ENCODE results near the gene TRIM66. TPM values are rescaled to one million over a fixed set of nuclear protein-coding genes. Genes with fewer than 3 reads are reported as not detected.
"Not testable (repeated sequence)": the region's sequence is repeated elsewhere in the genome, so short reads cannot be mapped to it uniquely, and the experiment has no call there.

TRIM66 gene
- total RNA-seq, 1 donor from 2014 or later: 7.3 TPM

DNA sequence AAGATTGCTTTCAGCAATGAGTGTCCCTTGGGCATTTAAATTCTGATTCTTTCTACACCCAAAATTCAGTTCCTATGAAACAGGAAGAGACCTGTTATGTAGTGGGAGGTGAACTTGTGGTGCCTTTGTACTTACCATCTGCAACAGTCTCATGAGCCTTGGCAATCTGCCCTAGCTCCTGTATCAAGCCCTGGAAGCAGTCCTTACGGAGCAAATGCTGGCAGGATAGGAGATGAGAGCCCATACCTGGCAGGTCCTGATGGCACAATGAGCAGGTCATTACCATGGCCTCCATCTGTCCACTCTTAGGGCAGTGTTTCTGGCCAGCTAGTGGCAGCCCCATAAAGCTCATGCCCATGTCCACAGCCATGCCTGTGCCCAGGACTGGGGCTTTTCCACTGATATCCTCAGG is 10.8 kb downstream of the TRIM66 start:
- no peaks in the 10 kb centered on the region for H3K36me3 ChIP-seq (ENCODE audit: insufficient read depth, low read length)
- DNase-seq (ENCODE audit: low read depth) (peak; percentile 85), FAIRE-seq (no peak)
- TF ChIP-seq, protein P1, sequence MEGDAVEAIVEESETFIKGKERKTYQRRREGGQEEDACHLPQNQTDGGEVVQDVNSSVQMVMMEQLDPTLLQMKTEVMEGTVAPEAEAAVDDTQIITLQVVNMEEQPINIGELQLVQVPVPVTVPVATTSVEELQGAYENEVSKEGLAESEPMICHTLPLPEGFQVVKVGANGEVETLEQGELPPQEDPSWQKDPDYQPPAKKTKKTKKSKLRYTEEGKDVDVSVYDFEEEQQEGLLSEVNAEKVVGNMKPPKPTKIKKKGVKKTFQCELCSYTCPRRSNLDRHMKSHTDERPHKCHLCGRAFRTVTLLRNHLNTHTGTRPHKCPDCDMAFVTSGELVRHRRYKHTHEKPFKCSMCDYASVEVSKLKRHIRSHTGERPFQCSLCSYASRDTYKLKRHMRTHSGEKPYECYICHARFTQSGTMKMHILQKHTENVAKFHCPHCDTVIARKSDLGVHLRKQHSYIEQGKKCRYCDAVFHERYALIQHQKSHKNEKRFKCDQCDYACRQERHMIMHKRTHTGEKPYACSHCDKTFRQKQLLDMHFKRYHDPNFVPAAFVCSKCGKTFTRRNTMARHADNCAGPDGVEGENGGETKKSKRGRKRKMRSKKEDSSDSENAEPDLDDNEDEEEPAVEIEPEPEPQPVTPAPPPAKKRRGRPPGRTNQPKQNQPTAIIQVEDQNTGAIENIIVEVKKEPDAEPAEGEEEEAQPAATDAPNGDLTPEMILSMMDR (IDR thresholded peaks at IDR 0.05; ENCODE audit: insufficient read depth, low read depth, low read length): no peak
- no peak for TF ChIP-seq EZH2 (IDR thresholded peaks at IDR 0.05; ENCODE audit: insufficient read depth, low read length)
- Mint-ChIP-seq H3K36me3 (ENCODE audit: low read depth, unreplicated experiment) (peaks cover 3% of the 10 kb centered on the region), H3K4me3 (ENCODE audit: unreplicated experiment) (no peak overlapping the region), H3K4me1 (ENCODE audit: low read depth, unreplicated experiment) (peaks cover 16% of the 10 kb centered on the region), H3K27ac (ENCODE audit: unreplicated experiment) (peak overlapping the region; percentile 97), H3K9me3 (ENCODE audit: unreplicated experiment) (no peaks in the 10 kb centered on the region), H3K27me3 (ENCODE audit: low read depth, unreplicated experiment) (no peaks in the 10 kb centered on the region)
- peak overlapping the region; percentile 73 for H3K4me2 ChIP-seq (ENCODE audit: low read length)
- no peaks in the 10 kb centered on the region for H3K9me3 ChIP-seq (ENCODE audit: insufficient read depth, low read depth, low read length)
- H3K4me3 ChIP-seq (ENCODE audit: insufficient read depth, low read depth, low read length): peak overlapping the region; percentile 13
- peak overlapping the region; percentile 74 for H3K27ac ChIP-seq (ENCODE audit: low read depth, low read length)
- H3K4me1 ChIP-seq (ENCODE audit: insufficient read depth, low read length): peaks cover 24% of the 10 kb centered on the region
- no peaks in the 10 kb centered on the region for H4K20me1 ChIP-seq (ENCODE audit: insufficient read depth, low read length)
- no peaks in the 10 kb centered on the region for H3K79me2 ChIP-seq (ENCODE audit: insufficient read depth, low read length)
- peak overlapping the region; percentile 4 for H2AFZ ChIP-seq (ENCODE audit: low read depth, low read length)
- H3K27me3 ChIP-seq (ENCODE audit: insufficient read depth, low read length): no peaks in the 10 kb centered on the region
- peak overlapping the region; percentile 60 for H3K9ac ChIP-seq (ENCODE audit: low read length)

DNA sequence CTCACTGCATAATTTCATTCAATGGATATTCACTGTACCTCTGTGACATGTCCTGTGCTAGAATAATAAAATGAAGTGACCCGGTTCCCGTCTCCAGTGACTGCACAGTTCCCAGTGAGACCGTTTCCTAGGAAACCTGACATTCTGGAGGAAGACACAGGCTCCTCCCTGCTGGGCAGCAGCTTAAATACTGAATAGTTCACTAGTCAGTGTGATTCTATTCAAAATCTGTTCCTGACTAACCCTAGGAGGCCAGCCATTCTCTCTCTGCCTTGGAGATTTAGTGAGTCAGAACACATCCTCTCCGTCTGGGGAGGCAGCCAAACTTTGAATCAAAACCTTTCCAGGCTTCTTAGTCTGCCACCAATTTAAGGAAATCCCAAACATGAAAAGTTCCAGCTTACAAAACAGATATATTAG is 11.3 kb downstream of the TRIM66 start:
- Histone ChIP-seq H3K27ac (ENCODE audit: low read depth, low read length) (peak overlapping the region; percentile 74), H3K4me1 (ENCODE audit: insufficient read depth, low read length) (peaks cover 24% of the 10 kb centered on the region), H4K20me1 (ENCODE audit: insufficient read depth, low read length) (no peaks in the 10 kb centered on the region), H3K4me3 (ENCODE audit: insufficient read depth, low read depth, low read length) (peak overlapping the region; percentile 13), H3K4me2 (ENCODE audit: low read length) (peak overlapping the region; percentile 73), H3K36me3 (ENCODE audit: insufficient read depth, low read length) (no peaks in the 10 kb centered on the region), H3K9me3 (ENCODE audit: insufficient read depth, low read depth, low read length) (no peaks in the 10 kb centered on the region), H2AFZ (ENCODE audit: low read depth, low read length) (peak overlapping the region; percentile 48), H3K27me3 (ENCODE audit: insufficient read depth, low read length) (no peaks in the 10 kb centered on the region), H3K79me2 (ENCODE audit: insufficient read depth, low read length) (no peaks in the 10 kb centered on the region), H3K9ac (ENCODE audit: low read length) (peak overlapping the region; percentile 60)
- no peaks in the 10 kb centered on the region for H3K27me3 Mint-ChIP-seq (ENCODE audit: low read depth, unreplicated experiment)
- peak; percentile 93 for DNase-seq (ENCODE audit: low read depth)
- peak overlapping the region; percentile 6 for H3K4me3 Mint-ChIP-seq (ENCODE audit: unreplicated experiment)
- TF ChIP-seq, protein P1 (IDR thresholded peaks at IDR 0.05; ENCODE audit: insufficient read depth, low read depth, low read length): no peak
- no peak for TF ChIP-seq EZH2 (IDR thresholded peaks at IDR 0.05; ENCODE audit: insufficient read depth, low read length)
- H3K4me1 Mint-ChIP-seq (ENCODE audit: low read depth, unreplicated experiment): peaks cover 16% of the 10 kb centered on the region
- H3K36me3 Mint-ChIP-seq (ENCODE audit: low read depth, unreplicated experiment): peaks cover 4% of the 10 kb centered on the region
- peak; percentile 99 for FAIRE-seq
- no peaks in the 10 kb centered on the region for H3K9me3 Mint-ChIP-seq (ENCODE audit: unreplicated experiment)
- peak overlapping the region; percentile 97 for H3K27ac Mint-ChIP-seq (ENCODE audit: unreplicated experiment)

DNA sequence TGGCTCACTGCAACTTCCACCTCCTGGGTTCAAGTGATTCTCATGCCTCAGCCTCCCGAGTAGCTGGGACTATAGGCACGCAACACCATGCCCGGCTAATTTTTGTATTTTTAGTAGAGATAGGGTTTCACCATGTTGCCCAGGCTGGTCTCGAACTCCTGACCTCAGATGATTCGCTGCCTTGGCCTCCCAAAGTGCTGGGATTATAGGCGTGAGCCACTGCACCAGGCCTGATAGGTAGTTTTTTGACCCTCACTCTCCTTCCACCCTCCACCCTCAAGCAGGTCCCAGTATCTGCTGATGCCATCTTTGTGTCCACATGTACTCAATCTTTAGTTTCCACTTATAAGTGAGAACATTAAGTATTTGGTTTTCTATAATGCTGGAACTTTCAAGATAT is 12.4 kb downstream of the TRIM66 start:
- not testable (repeated sequence) for DNase-seq (ENCODE audit: low read depth); H3K27me3 ChIP-seq (ENCODE audit: insufficient read depth, low read length); H4K20me1 ChIP-seq (ENCODE audit: insufficient read depth, low read length); H3K9ac ChIP-seq (ENCODE audit: low read length); H3K9me3 ChIP-seq (ENCODE audit: insufficient read depth, low read depth, low read length); H3K4me2 ChIP-seq (ENCODE audit: low read length); H3K27ac Mint-ChIP-seq (ENCODE audit: unreplicated experiment); H3K36me3 ChIP-seq (ENCODE audit: insufficient read depth, low read length); H3K9me3 Mint-ChIP-seq (ENCODE audit: unreplicated experiment); H3K36me3 Mint-ChIP-seq (ENCODE audit: low read depth, unreplicated experiment); H3K4me3 Mint-ChIP-seq (ENCODE audit: unreplicated experiment); H2AFZ ChIP-seq (ENCODE audit: low read depth, low read length); H3K79me2 ChIP-seq (ENCODE audit: insufficient read depth, low read length); H3K4me3 ChIP-seq (ENCODE audit: insufficient read depth, low read depth, low read length); FAIRE-seq; H3K27ac ChIP-seq (ENCODE audit: low read depth, low read length); H3K27me3 Mint-ChIP-seq (ENCODE audit: low read depth, unreplicated experiment)
- peaks cover 24% of the 10 kb centered on the region for H3K4me1 ChIP-seq (ENCODE audit: insufficient read depth, low read length)
- peaks cover 16% of the 10 kb centered on the region for H3K4me1 Mint-ChIP-seq (ENCODE audit: low read depth, unreplicated experiment)

All from astrocyte (in vitro differentiated cells and primary cell).